ENCODE data around the gene UBE2J2. TPM values are rescaled to one million over a fixed set of nuclear protein-coding genes. Genes with fewer than 3 reads are reported as not detected.

The UBE2J2 gene
- total and polyA plus RNA-seq, 4 donors, result 36.0 to 57.4 (median 47.1) TPM

GRCh38 chr1:1286313-1287261 is 12.9 kb upstream of the UBE2J2 start:
- ATAC-seq (ENCODE audit: insufficient read depth, low FRiP score) (no peak), DNase-seq (no peak)
- WGBS, 2 donors, result 62 to 70% methylated on average over 35 to 50 of the region's 50 CpGs
- H3K27me3 ChIP-seq (ENCODE audit: control insufficient read depth in 3 of 3, insufficient read depth in 3 of 3, low read length in 2 of 3), result peaks cover 0 to 6% (median 0%) of the 10 kb centered on the region in 3 donors
- peaks cover 0 to 2% (median 0%) of the 10 kb centered on the region in 5 donors for H3K4me1 ChIP-seq (ENCODE audit: control insufficient read depth in 5 of 5, insufficient read depth in 5 of 5, low read length in 5 of 5)
- TF ChIP-seq CTCF (IDR thresholded peaks at IDR 0.05; ENCODE audit: control extremely low read depth, extremely low read depth), result no peak
- no peak overlapping the region for H3K27ac ChIP-seq (ENCODE audit: low read depth in 1 of 2, low read length in 1 of 2)
- no peak overlapping the region for H3K9ac ChIP-seq (ENCODE audit: insufficient read depth in 1 of 2, low read length in 2 of 2)
- peaks cover 0 to 2% (median 0%) of the 10 kb centered on the region in 4 donors for H3K9me3 ChIP-seq (ENCODE audit: control insufficient read depth in 4 of 4, insufficient read depth in 3 of 4, low read length in 3 of 4)
- H3K4me3 ChIP-seq, result no peak overlapping the region
- H3K36me3 ChIP-seq (ENCODE audit: control insufficient read depth in 4 of 4, insufficient read depth in 4 of 4, low read length in 4 of 4), result no peaks in the 10 kb centered on the region

GRCh38 chr1:1285611-1286311 is 12.1 kb upstream of the UBE2J2 start:
- TF ChIP-seq CTCF (IDR thresholded peaks at IDR 0.05; ENCODE audit: control extremely low read depth, extremely low read depth), result no peak
- Histone ChIP-seq H3K36me3 (ENCODE audit: control insufficient read depth in 4 of 4, insufficient read depth in 4 of 4, low read length in 4 of 4) (no peaks in the 10 kb centered on the region), H3K4me3 (no peak overlapping the region), H3K27ac (ENCODE audit: low read depth in 1 of 2, low read length in 1 of 2) (no peak overlapping the region), H3K9ac (ENCODE audit: insufficient read depth in 1 of 2, low read length in 2 of 2) (no peak overlapping the region), H3K4me1 (ENCODE audit: control insufficient read depth in 5 of 5, insufficient read depth in 5 of 5, low read length in 5 of 5) (peaks cover 0 to 2% (median 0%) of the 10 kb centered on the region in 5 donors), H3K9me3 (ENCODE audit: control insufficient read depth in 4 of 4, insufficient read depth in 3 of 4, low read length in 3 of 4) (peaks cover 0 to 2% (median 0%) of the 10 kb centered on the region in 4 donors), H3K27me3 (ENCODE audit: control insufficient read depth in 3 of 3, insufficient read depth in 3 of 3, low read length in 2 of 3) (peaks cover 0 to 6% (median 0%) of the 10 kb centered on the region in 3 donors)
- ATAC-seq (ENCODE audit: insufficient read depth, low FRiP score) (no peak), DNase-seq (no peak)
- WGBS, 2 donors, result 62 to 75% methylated on average over 35 to 37 of the region's 37 CpGs

- Histone ChIP-seq H3K9ac (ENCODE audit: insufficient read depth in 1 of 2, low read length in 2 of 2) (no peak overlapping the region), H3K36me3 (ENCODE audit: control insufficient read depth in 4 of 4, insufficient read depth in 4 of 4, low read length in 4 of 4) (no peaks in the 10 kb centered on the region), H3K27me3 (ENCODE audit: control insufficient read depth in 3 of 3, insufficient read depth in 3 of 3, low read length in 2 of 3) (peaks cover 0 to 6% (median 0%) of the 10 kb centered on the region in 3 donors), H3K4me3 (no peak overlapping the region), H3K9me3 (ENCODE audit: control insufficient read depth in 4 of 4, insufficient read depth in 3 of 4, low read length in 3 of 4) (peaks cover 0 to 2% (median 0%) of the 10 kb centered on the region in 4 donors), H3K27ac (ENCODE audit: low read depth in 1 of 2, low read length in 1 of 2) (no peak overlapping the region), H3K4me1 (ENCODE audit: control insufficient read depth in 5 of 5, insufficient read depth in 5 of 5, low read length in 5 of 5) (peaks cover 0 to 2% (median 0%) of the 10 kb centered on the region in 5 donors)
- DNase-seq, result no peak
- no peak for ATAC-seq (ENCODE audit: insufficient read depth, low FRiP score)
- 92 to 94% methylated on average over 22 of the region's 22 CpGs for WGBS, 2 donors
- no peak for TF ChIP-seq CTCF (IDR thresholded peaks at IDR 0.05; ENCODE audit: control extremely low read depth, extremely low read depth)
Observed at GRCh38 chr1:1285102-1285571, 11.5 kb upstream of the UBE2J2 start.
